IPS-18a (cell line): ENCODE measurements around the gene MEF2A.

ENCODE experiments used
- H3K27ac ChIP-seq: one replicate; pipeline ENCODE4 v1.5.1; 2013; ENCODE audit warnings: low read length
- H3K27me3 ChIP-seq: one replicate; pipeline ENCODE4 v1.6.1; 2013; ENCODE audit warnings: mild to moderate bottlenecking, low read length; ENCODE audit not compliant: control insufficient read depth, insufficient read depth
- H3K36me3 ChIP-seq: one replicate; pipeline ENCODE4 v1.6.1; 2013; ENCODE audit warnings: low read depth, low read length; ENCODE audit not compliant: control insufficient read depth
- H3K4me1 ChIP-seq: one replicate; pipeline ENCODE4 v1.6.1; 2013; ENCODE audit warnings: low read depth, low read length; ENCODE audit not compliant: control insufficient read depth
- H3K4me3 ChIP-seq: one replicate; pipeline ENCODE4 v1.5.1; 2013; ENCODE audit warnings: low read length
- H3K9ac ChIP-seq: one replicate; pipeline ENCODE4 v1.6.1; 2013; ENCODE audit warnings: mild to moderate bottlenecking, low read length, moderate library complexity
- H3K9me3 ChIP-seq: one replicate; pipeline ENCODE4 v1.6.1; 2013; ENCODE audit warnings: low read depth, low read length; ENCODE audit not compliant: control insufficient read depth

Gene MEF2A

DNA sequence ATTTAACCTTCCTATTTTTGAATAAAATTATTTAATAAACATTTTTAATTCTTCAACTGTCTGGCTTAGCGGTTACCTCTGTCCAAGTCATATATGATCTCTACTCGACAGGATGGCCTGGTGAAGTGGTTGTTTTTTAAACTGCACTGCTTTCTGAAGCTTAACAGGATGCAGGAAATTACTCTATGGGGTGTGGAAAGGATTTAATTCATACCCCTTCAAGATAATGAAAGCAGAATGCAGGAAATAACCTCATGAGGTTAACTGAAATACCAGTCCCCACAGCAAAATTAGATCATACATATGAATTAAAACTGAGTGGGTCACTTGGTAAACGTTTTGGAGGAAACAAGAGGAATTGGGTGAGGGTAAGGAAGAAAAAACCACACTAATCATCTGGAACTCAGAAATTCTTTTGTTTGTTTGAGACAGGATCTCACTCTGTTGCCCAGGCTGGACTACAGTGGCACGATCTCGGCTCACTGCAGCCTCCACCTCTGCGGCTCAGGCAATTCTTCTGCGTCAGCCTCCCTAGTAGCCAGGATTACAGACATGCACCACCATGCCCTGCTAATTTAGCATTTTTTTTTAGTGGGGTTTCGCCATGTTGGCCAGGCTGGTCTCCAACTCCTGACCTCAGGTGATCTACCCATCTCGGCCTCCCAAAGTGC is 117.4 kb downstream of the MEF2A start:
- Histone ChIP-seq H3K9me3 (no peaks in the 10 kb centered on the region), H3K36me3 (peaks cover 3% of the 10 kb centered on the region), H3K4me3 (no peak overlapping the region), H3K27me3 (no peaks in the 10 kb centered on the region), H3K27ac (no peak overlapping the region), H3K9ac (no peak overlapping the region), H3K4me1 (no peaks in the 10 kb centered on the region)

DNA sequence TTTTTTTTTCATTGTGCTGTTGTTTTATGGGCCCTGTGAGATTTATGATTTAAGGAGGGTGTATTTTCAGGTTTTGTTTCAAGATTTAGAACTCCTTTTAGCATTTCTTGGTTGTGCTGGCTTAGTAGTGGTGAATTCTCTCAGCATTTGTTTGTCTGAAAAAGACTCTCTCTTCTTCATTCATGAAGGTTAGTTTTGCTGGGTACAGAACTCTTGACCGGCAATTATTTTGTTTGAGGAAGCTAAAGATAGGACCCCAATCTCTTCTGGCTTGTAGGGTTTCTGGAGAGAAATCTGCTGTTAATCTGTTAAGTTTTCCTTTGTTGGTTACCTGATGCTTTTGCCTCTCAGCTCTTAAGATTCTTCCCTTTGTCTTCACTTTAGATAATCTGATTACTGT is 120.5 kb downstream of the MEF2A start:
- H3K4me1 ChIP-seq = no peaks in the 10 kb centered on the region
- H3K36me3 ChIP-seq = peaks cover 3% of the 10 kb centered on the region
- H3K4me3 ChIP-seq = no peak overlapping the region
- H3K27ac ChIP-seq = no peak overlapping the region
- no peaks in the 10 kb centered on the region for H3K27me3 ChIP-seq
- H3K9me3 ChIP-seq = no peaks in the 10 kb centered on the region
- H3K9ac ChIP-seq = no peak overlapping the region

DNA sequence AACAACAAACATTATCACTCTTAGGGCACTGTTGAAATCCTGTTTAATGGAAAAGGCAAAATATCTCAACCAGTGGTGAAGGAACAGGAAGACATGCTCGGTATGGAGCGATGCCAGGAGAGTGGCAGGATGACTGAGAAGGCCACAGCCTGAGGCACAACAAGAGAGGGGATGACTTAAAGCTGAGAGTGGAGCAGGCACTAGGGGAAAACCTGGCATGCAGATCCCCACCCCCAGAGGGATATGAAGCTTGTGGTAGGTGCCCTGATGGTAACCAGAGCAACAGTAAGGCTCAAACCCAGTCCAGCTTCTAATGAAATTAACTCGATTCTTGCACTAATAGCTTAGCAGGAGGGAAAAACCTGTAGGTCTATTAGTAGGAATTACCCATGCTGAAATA is 127.0 kb downstream of the MEF2A start:
- Histone ChIP-seq H3K9me3 (no peaks in the 10 kb centered on the region), H3K4me3 (no peak overlapping the region), H3K9ac (no peak overlapping the region), H3K27me3 (no peaks in the 10 kb centered on the region), H3K4me1 (no peaks in the 10 kb centered on the region), H3K36me3 (peaks cover 30% of the 10 kb centered on the region), H3K27ac (no peak overlapping the region)

DNA sequence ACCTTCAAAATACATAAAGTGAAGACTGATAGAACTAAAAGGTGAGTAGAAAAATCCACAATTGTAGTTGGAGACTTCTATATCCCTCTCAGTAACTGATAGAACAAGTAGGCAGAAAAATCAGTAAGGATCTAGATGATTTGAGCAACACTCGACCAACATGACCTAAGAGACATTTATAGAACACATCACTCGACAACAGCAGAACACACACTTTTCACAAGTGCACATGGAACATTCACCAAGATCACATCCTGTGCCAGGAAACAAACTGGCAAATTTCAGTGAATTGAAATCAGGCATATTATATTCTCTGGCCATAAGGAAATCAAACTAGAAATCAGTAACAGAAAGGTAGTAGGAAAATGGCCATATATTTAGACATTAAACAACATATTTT is 130.3 kb downstream of the MEF2A start:
- Histone ChIP-seq H3K9me3 (no peaks in the 10 kb centered on the region), H3K27ac (no peak overlapping the region), H3K27me3 (no peaks in the 10 kb centered on the region), H3K36me3 (peaks cover 27% of the 10 kb centered on the region), H3K4me3 (no peak overlapping the region), H3K9ac (no peak overlapping the region), H3K4me1 (no peaks in the 10 kb centered on the region)

GRCh38 chr15:99702895-99703602 is 137.3 kb downstream of the MEF2A start:
- Histone ChIP-seq H3K27me3 (no peaks in the 10 kb centered on the region), H3K36me3 (no peaks in the 10 kb centered on the region), H3K9me3 (no peaks in the 10 kb centered on the region), H3K27ac (peak overlapping the region; percentile 49), H3K9ac (peak overlapping the region; percentile 49), H3K4me3 (no peak overlapping the region), H3K4me1 (peaks cover 10% of the 10 kb centered on the region)

DNA sequence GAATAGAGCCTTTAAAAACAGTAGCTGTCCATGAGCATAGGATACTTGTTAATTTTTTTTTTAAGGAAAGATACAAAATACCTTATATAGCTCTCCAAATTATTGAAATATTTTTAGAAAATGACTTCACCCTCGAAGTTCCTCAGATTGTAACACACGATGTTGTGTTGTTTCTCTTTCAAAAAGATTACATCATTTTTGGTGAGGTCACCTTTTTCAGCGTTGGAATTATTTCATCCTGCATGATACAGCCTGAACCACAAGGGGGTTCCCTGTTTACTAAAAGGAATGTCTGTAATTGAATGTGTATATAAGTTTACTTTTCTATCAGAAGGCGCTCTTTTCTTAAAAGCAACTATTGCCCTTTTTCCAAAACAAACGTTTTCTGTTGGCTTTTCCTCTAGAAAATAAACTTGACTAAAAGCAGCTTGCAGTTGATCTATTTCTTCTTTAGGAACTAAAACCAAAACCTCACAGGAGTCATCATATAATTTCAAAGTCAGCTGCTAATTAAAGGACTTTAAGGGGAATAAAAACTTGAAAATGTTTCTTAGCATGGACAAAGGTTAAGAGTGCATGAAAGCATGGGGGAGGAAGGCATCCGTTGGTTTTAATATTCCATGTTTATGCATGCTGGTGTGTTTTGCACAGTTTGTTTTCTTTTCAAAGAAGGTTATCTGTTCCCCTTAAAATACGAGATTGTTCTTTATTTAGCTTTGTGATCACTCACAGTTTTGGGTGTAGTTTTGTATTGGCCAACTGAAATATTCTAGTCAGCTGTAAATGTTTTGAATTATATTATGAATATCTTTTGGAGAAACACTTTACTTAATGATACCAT is 138.0 kb downstream of the MEF2A start:
- Histone ChIP-seq H3K9ac (peak overlapping the region; percentile 49), H3K4me1 (peaks cover 10% of the 10 kb centered on the region), H3K27me3 (no peaks in the 10 kb centered on the region), H3K9me3 (no peaks in the 10 kb centered on the region), H3K36me3 (no peaks in the 10 kb centered on the region), H3K27ac (peak overlapping the region; percentile 49), H3K4me3 (no peak overlapping the region)

DNA sequence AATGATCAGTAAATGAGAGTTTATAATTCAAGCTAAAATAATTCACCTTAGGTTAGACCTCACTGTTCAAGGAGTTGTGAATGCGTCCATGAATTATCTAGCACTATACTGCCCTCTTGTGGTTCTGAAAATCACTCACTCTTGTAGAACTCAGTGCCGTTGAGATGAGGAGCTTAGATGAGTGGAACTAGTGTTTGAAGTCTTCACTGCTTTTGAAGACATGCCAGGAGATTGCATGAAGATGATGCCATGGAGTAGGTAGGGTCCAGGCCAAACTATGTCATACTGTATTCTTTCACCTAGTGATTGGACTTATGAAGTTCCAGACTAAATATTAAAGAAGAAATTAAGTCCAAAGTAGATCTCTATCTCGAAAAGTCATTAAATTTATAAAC is 138.7 kb downstream of the MEF2A start:
- Histone ChIP-seq H3K27ac (no peak overlapping the region), H3K9me3 (no peaks in the 10 kb centered on the region), H3K4me1 (peaks cover 10% of the 10 kb centered on the region), H3K27me3 (no peaks in the 10 kb centered on the region), H3K36me3 (no peaks in the 10 kb centered on the region), H3K4me3 (no peak overlapping the region), H3K9ac (no peak overlapping the region)

- Histone ChIP-seq H3K4me3 (no peak overlapping the region), H3K4me1 (peaks cover 10% of the 10 kb centered on the region), H3K9me3 (no peaks in the 10 kb centered on the region), H3K9ac (no peak overlapping the region), H3K36me3 (peaks cover 12% of the 10 kb centered on the region), H3K27ac (no peak overlapping the region), H3K27me3 (no peaks in the 10 kb centered on the region)
These were observed 140.9 kb downstream of the MEF2A start for GRCh38 chr15:99706557-99707303.

DNA sequence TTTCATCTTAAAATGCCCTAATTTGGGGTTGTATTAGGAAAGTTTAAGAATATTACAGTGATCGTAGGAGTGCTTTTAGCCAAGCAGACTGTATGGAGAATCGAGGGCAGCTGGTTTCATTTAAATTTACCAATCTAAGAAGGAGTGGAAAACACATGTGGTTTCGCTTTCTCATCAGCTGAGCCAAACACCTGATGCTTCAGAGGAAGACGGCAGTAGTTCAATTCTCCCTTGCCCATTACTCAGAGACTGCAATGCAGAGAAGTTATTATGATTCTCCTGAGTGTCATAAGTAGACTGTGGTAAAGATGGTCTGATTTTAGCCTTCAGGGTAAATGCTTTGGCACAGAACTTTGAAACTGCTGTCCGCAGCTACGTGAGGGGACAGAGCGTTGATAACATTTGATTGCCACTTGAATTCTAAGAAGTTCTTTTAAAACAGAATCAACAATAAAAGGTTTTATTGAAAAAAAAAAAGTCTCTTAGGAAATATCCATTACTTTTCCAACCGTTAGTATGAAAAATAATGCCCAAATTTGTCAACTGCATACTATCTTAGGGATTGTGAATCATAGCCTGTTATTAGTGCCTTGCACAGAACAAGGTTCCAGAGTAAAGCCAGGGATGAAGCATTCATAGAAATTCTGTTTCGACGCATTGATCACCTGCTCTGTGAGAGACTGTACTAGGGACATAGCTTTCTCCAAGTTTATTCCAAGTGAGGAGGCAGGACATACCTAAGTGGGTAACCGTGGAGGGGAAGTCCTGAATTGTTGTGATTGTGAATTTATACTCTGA is 141.9 kb downstream of the MEF2A start:
- no peak overlapping the region for H3K27ac ChIP-seq
- no peak overlapping the region for H3K9ac ChIP-seq
- H3K36me3 ChIP-seq = peaks cover 12% of the 10 kb centered on the region
- no peaks in the 10 kb centered on the region for H3K27me3 ChIP-seq
- no peak overlapping the region for H3K4me3 ChIP-seq
- no peaks in the 10 kb centered on the region for H3K9me3 ChIP-seq
- H3K4me1 ChIP-seq = peaks cover 14% of the 10 kb centered on the region

- H3K27ac ChIP-seq = no peak overlapping the region
- H3K36me3 ChIP-seq = peaks cover 12% of the 10 kb centered on the region
- H3K4me3 ChIP-seq = no peak overlapping the region
- H3K9me3 ChIP-seq = no peaks in the 10 kb centered on the region
- H3K4me1 ChIP-seq = peaks cover 8% of the 10 kb centered on the region
- no peaks in the 10 kb centered on the region for H3K27me3 ChIP-seq
- no peak overlapping the region for H3K9ac ChIP-seq
These were observed 142.8 kb downstream of the MEF2A start for GRCh38 chr15:99708563-99708962.
